Activated CD8-positive, alpha-beta memory T cell treated with anti-CD3 and anti-CD28 coated beads, Interleukin-2, amount 50 U/mL, for 48 hours (primary cell): ENCODE measurements around the gene ALOX5AP.

Experiments used
- DNase-seq: peaks from one replicate; pipeline ENCODE4 v3.0.0-alpha.2; 2020

The ALOX5AP gene

DNA sequence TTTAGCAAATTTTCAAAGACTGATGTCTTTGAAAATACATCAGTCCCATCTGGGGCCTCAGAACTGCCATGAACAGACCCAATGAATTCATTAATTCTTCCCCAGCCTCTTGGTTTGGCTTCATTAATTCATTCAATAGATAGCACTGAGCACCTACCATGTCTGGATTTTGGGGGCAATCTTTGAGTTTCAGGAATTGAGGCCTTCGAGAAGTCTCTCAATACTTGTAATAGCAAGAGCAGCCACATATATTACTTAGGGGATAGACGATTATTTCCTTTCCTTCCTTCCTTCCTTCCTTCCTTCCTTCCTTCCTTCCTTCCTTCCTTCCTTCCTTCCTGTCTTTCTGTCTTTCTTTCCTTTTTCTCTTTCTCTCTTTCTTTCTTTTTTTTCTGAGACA, 64.8 kb downstream of the ALOX5AP start:
- DNase-seq = no peak

DNA sequence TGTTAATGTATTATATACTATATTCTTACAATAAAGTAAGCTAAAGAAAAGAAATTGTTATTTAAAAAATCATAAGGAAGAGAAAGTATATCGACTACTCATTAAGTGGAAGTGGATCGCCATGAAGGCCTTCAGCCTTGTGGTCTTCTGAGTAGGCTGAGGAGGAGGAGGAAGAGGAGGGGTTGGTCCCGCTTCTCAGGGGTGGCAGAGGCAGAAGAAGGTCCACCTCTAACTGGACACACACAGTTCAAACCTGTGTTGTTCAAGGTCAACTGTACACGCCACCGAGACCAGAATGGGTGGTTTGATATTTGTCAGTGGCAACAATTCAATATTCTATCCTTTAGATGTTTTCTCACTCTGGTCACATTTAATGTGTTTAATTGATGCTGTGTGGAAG, 67.2 kb downstream of the ALOX5AP start:
- no peak for DNase-seq

DNA sequence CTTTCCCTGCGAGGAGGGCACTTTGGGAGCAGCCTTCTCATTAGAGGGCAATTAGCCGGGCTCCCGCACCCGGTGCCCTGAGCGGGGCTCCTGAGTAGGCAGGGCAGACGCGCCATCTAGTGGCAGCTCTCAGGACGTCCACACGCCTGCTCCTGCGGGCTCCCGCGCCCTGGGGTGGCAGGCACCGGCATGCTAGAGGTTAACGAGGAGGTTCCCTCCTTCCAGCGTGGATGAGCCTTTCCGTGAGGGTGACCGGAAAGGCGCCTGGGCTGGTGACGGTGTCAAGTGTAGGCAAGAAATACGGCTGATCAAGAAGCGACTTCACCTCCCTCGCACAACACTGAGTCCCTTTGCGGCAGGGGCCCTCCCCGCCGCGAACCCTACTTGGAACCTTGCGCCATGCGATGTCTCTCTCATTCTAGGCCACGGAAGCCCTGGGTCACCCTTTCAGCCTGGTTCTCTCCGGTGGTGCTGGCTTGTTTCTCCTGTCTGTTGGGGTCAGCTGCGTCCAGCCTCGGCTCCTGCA, 67.7 kb downstream of the ALOX5AP start:
- DNase-seq = peak; percentile 92

DNA sequence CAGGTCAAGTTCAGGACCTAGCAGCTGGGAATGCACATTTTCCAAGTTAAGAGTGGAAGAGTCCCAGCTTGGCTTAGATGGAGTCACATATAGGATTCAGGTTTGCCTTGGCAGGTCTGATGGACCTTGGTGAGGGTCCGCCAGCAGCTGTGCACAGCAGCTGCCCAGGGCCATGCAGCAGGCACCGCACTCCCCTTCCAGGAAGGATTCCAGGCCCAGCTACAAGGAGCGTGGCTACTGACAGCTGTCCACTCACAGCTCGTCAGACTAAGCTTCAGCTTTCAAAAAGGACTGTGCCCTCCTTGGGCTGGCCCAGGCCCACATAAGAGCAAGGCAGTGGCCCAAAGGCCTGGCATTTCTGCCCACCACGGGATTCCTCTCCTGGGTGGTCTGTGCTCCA, 68.4 kb downstream of the ALOX5AP start:
- DNase-seq = no peak

DNA sequence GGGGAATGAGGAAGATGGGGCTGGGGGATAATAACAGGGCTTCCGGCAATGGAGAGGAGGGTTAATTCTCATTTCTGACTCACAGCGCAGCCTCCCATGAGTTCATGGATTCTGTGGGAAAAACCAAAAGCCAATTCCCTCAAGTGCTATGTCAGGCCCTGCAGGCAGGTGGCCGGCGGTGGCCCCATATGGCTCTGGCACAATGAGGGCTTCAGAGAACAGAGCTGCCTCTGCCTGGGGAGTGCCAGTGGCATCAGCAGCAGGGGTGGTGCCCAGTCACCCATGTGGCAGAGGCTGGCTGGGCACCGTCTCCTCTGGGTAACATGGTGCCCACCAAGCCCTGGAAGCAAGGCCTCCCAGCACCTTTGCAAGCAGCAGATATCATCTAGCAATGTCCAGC, 69.1 kb downstream of the ALOX5AP start:
- no peak for DNase-seq

DNA sequence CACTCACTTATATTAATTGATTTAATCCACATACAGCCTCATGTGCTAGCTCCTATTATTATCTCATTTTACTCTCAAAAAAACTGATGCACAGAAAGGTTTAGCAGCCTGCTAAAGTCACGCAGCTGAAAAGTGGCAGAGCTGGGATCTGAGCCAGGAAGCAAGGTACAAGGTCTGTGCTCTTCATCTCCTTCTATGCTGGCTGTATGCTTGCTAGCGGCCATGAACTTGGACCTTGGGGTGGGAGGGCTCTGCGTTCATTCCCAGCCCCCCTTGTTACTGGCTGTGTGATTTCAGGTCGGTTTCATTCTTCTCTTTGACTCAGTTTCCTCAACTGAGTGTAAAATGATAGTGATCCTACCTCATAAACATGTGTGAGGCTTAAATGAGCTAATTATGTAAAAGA, 69.8 kb downstream of the ALOX5AP start:
- no peak for DNase-seq

DNA sequence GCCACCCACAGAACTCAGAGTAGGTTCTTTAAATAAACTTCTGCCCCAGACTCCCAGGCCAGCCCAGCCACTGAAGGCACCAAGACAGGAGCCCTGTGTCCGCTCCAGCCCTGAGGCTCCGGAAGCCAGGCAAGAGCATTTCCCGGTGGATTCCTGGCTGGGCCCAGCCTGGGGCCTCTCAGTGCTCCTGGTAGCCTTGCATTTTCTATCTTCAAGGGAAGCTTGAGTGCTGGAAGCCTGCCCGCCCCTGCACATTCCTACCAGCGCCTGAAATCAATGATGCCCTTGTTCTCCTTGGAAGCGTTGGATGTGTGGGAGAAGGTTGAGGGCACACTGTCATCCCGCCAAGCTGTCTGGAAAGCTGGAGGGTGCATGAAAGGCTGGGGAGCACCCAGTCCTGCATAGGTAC, 70.3 kb downstream of the ALOX5AP start:
- DNase-seq = no peak

DNA sequence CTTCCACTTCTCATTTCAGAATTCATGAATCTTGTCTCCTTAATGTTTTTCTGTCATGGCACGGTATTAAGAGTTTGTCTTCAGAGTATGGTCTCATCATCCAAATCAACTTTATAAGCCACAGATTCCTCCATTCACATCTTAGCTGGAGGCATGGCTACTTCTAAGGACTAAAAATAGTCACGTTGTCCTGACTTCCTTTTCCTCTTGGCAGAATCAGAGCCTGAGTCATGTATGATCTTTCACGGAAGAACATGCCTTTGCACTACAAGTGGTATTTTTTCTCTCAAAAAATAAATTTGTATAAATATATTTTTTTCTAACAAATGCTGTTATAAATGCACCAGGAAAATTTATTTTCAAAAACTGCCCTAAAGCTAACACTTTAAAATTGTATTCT, 71.4 kb downstream of the ALOX5AP start:
- DNase-seq = no peak

DNA sequence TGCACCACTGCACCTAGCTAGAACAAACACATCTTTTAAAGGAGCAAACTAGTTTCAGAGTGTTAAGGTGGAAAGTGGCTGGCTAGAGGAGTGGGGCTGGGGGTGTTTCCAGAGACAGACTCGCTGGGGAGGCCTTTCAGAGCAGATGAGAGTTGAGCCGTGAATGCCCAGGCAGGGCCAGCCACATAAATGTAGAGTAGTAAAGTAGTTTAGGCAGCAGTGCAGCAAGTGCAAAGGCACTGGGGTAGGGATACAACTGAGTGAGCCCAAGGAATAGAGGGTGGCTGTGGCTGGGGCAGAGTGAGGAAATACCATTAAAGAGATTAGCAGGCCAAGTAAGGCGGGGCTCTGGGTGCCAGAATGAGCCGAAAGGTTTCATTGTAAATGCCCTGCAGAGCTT, 72.0 kb downstream of the ALOX5AP start:
- no peak for DNase-seq

DNA sequence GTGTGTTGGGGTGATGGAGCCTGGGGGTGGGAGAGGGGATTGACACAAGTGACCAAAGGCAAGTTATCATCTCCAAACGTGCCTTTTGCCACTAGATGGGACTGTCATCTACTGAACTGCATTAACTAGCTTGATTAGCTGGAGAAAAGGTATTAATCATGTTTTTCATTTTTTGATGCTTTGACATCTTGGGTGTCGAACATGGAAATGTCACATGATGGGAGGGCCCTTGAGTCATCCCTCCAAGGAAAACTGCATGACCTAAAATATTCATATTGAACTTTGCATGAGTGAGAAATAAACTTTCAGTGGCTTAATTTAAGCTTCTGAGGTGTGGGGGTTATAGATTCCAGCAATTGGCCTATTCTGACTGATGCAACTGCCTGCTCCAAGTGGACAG, 73.3 kb downstream of the ALOX5AP start:
- no peak for DNase-seq

DNA sequence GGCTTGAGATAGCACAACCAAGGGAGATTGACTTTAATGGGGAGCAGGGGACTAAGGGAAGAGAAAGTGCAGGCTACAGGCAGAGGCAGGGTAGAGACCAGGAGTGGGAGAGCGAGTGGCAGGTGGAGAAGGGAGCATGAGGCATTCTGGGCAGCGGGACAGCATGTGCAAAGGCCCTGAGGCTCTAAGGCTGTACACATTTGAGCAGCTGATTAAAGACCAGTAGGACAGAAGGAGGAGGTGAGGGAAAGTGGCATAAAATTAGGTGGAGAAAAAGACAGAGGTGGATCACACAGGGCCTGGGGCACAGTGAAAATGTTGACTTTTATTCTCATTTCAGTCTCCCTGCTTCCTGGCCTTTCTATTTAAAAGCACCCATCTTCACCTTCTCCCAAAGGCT, 74.4 kb downstream of the ALOX5AP start:
- DNase-seq = no peak

DNA sequence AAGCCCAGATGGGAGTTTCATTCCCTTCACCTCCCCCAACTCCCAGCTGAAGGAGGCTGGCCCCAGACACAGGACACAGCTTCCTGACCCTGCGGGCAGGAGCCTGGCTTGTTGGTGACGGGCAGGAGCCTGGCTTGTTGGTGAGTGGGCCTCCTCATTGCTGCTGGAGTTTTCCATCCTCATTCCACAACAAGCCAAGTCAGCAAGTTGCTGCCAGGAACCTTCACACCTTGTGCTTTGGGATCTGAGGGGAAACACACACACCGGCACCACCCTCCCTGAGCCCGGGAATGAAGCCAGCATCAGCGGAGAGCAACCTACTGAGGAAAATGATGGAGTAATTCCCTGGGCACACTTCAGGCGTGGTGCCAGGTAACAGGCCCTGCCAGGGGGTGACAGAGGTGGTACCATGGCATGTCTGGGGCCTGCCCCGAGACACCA, 74.9 kb downstream of the ALOX5AP start:
- DNase-seq = peak; percentile 10

DNA sequence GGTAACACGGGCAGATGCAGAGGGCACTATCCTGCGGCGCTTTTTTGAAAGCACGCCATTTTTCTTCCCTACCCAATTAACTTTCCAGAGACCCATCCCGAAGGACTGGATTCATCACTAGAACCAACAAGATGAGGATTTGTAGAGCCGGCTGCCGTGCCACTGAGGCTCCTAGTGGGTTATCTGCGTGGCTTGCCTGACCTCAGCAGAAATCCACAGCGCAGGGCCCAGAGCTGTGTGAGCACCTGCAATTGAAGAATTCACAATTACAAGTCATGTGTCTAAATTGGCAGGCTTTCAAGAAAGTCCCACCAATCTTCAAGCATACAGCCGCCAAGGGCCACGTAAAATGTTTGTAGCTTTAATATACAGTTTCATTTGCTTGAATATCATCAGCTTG, 75.5 kb downstream of the ALOX5AP start:
- DNase-seq = no peak
